Measurements from ENCODE around the gene CNTNAP2.

DNA sequence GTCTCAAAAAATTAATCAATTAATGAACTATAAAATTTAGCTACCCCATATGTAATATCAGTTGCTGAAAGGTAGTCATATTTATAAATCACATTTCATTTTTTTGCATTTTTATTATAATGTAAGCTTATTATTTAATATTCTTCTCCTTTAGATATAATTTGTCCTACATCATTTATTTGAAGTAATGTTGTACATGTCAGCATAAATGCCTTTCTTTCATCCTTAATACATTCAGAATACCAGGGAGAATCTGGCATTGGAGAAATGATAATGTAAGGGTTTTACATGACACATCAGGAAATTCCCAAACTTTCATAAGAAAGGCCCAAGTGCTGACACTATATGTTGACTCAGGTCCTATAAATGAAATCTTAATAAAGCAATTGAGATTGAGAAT, 742.1 kb downstream of the CNTNAP2 start:
- TF ChIP-seq TBX3 (IDR thresholded peaks at IDR 0.05; ENCODE audit: borderline replicate concordance) (no peak), NFATC3 (CRISPR knock-in tag; IDR thresholded peaks at IDR 0.05) (no peak)
- TF ChIP-seq, protein P1, sequence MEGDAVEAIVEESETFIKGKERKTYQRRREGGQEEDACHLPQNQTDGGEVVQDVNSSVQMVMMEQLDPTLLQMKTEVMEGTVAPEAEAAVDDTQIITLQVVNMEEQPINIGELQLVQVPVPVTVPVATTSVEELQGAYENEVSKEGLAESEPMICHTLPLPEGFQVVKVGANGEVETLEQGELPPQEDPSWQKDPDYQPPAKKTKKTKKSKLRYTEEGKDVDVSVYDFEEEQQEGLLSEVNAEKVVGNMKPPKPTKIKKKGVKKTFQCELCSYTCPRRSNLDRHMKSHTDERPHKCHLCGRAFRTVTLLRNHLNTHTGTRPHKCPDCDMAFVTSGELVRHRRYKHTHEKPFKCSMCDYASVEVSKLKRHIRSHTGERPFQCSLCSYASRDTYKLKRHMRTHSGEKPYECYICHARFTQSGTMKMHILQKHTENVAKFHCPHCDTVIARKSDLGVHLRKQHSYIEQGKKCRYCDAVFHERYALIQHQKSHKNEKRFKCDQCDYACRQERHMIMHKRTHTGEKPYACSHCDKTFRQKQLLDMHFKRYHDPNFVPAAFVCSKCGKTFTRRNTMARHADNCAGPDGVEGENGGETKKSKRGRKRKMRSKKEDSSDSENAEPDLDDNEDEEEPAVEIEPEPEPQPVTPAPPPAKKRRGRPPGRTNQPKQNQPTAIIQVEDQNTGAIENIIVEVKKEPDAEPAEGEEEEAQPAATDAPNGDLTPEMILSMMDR (CRISPR knock-in tag; IDR thresholded peaks at IDR 0.05) = no peak
